H1 (cell line): ENCODE data around the gene CACNA2D3. TPM values are rescaled to one million over a fixed set of nuclear protein-coding genes. Genes with fewer than 3 reads are reported as not detected.

ENCODE experiments used
- CTCF ChIA-PET: fragments of 300-600 bp; sonication (Branson Sonifier 250); formaldehyde crosslinking; loops from one replicate; lab custom pipeline; 2021; ENCODE audit not compliant: partially characterized antibody; lab: Charles Lee
- POLR2A ChIA-PET: fragments of 300-600 bp; sonication (Branson Sonifier 250); formaldehyde crosslinking; loops from one replicate; lab custom pipeline; 2021; ENCODE audit warnings: inconsistent platforms; ENCODE audit not compliant: partially characterized antibody; lab: Charles Lee
- DNase-seq, 2 experiments: peaks; one replicate each; pipeline versions ENCODE4 v3.0.0 to v3.0.0-alpha.2; 2010 to 2022; ENCODE audit warnings: low spot score in 2 of 2, low read depth in 1 of 2, mixed read lengths in 1 of 2
- FAIRE-seq: peaks from 2 replicates; lab custom pipeline; 2011; peaks lifted over from hg19 to GRCh38; lab: Jason Lieb, UNC
- H2AFZ ChIP-seq: 2 replicates; pipeline ENCODE4 v1.8.1; 2012; ENCODE audit warnings: low read length, inconsistent platforms
- H2AK5ac ChIP-seq: 2 replicates; pipeline ENCODE4 v1.6.1; 2013; ENCODE audit warnings: low read depth, low read length
- H2BK120ac ChIP-seq: replicated peaks from 2 replicates; pipeline ENCODE3; 2013; ENCODE audit warnings: low read depth, low read length, inconsistent platforms
- H2BK12ac ChIP-seq: 2 replicates; pipeline ENCODE4 v1.6.1; 2013; ENCODE audit warnings: low read depth, low read length
- H2BK15ac ChIP-seq: 2 replicates; pipeline ENCODE4 v1.6.1; 2013; ENCODE audit warnings: low read length
- H2BK20ac ChIP-seq: 2 replicates; pipeline ENCODE4 v1.6.1; 2013; ENCODE audit warnings: low read length
- H2BK5ac ChIP-seq: 2 replicates; pipeline ENCODE4 v1.6.1; 2013; ENCODE audit warnings: low read depth, low read length
- H3K14ac ChIP-seq: 2 replicates; pipeline ENCODE4 v1.6.1; 2013; ENCODE audit warnings: inconsistent platforms; ENCODE audit not compliant: insufficient read length
- H3K18ac ChIP-seq: 2 replicates; pipeline ENCODE4 v1.6.1; 2013; ENCODE audit warnings: low read length; ENCODE audit errors: extremely low read depth
- H3K23ac ChIP-seq: 2 replicates; pipeline ENCODE4 v1.6.1; 2013; ENCODE audit warnings: inconsistent platforms; ENCODE audit not compliant: insufficient read length
- H3K23me2 ChIP-seq: 2 replicates; pipeline ENCODE4 v1.6.1; 2013; ENCODE audit warnings: low read depth, low read length
- H3K27ac ChIP-seq: 2 replicates; pipeline ENCODE4 v1.6.1; 2011; ENCODE audit warnings: low read depth, low read length, inconsistent platforms
- H3K27me3 ChIP-seq, 4 experiments: replicated peaks in 1 of 4; 1 replicate in 1 of 4; 2 replicates in 3 of 4; pipeline versions ENCODE4 v1.6.1 to v1.8.1; 2011 to 2013; ENCODE audit warnings: low read length in 3 of 4, mild to moderate bottlenecking in 3 of 4, inconsistent platforms in 2 of 4, mixed read lengths in 2 of 4, moderate library complexity in 1 of 4; ENCODE audit not compliant: control insufficient read depth in 3 of 4, insufficient read depth in 3 of 4; ENCODE audit errors: extremely low read depth in 1 of 4
- H3K36me3 ChIP-seq, 4 experiments: 2 replicates each; pipeline versions ENCODE4 v1.6.1 to v1.8.1; 2011 to 2013; ENCODE audit warnings: mild to moderate bottlenecking in 4 of 4, low read length in 3 of 4, moderate library complexity in 2 of 4, control low read depth in 1 of 4, inconsistent platforms in 1 of 4; ENCODE audit not compliant: insufficient read depth in 4 of 4, control insufficient read depth in 2 of 4
- H3K4ac ChIP-seq: replicated peaks from 2 replicates; pipeline ENCODE3; 2013; ENCODE audit warnings: low read length, low read depth, mixed read lengths, inconsistent platforms; ENCODE audit not compliant: insufficient read length
- H3K4me1 ChIP-seq, 4 experiments: replicated peaks in 1 of 4; 1 replicate in 1 of 4; 2 replicates in 3 of 4; pipeline versions ENCODE4 v1.6.1 to v1.8.1; 2011 to 2013; ENCODE audit warnings: low read length in 3 of 4, inconsistent platforms in 2 of 4, mixed read lengths in 1 of 4; ENCODE audit not compliant: insufficient read depth in 4 of 4, control insufficient read depth in 3 of 4
- H3K4me2 ChIP-seq, 2 experiments: 2 replicates each; pipeline versions ENCODE4 v1.6.1 to v1.8.1; 2011 to 2013; ENCODE audit warnings: low read depth in 2 of 2, low read length in 2 of 2, control low read depth in 1 of 2, inconsistent platforms in 1 of 2, mild to moderate bottlenecking in 1 of 2; ENCODE audit not compliant: insufficient read depth in 1 of 2
- H3K4me3 ChIP-seq, 4 experiments: fragments of 200-600, 300-600 bp in 1 of 4; sonication (generic), shearing (Covaris generic), sonication (Bioruptor Twin) in 1 of 4; 2 replicates each; pipeline versions ENCODE4 v1.5.1 to v1.8.1; 2011 to 2016; ENCODE audit warnings: low read length in 4 of 4, low read depth in 3 of 4, control low read depth in 2 of 4, inconsistent platforms in 2 of 4, mild to moderate bottlenecking in 2 of 4, mixed read lengths in 1 of 4, moderate library complexity in 1 of 4; ENCODE audit not compliant: insufficient read depth in 2 of 4; ENCODE audit errors: extremely low read depth in 1 of 4
- H3K56ac ChIP-seq: replicated peaks from 2 replicates; pipeline ENCODE3; 2013; ENCODE audit warnings: low read depth, mild to moderate bottlenecking, mixed read lengths, low read length, inconsistent platforms; ENCODE audit not compliant: insufficient read length
- H3K79me1 ChIP-seq: 2 replicates; pipeline ENCODE4 v1.6.1; 2013; ENCODE audit warnings: low read depth, low read length, control low read depth
- H3K79me2 ChIP-seq, 2 experiments: 2 replicates each; pipeline versions ENCODE4 v1.6.1 to v1.8.1; 2012 to 2013; ENCODE audit warnings: low read length in 2 of 2, mild to moderate bottlenecking in 2 of 2, inconsistent platforms in 1 of 2; ENCODE audit not compliant: insufficient read depth in 2 of 2, control insufficient read depth in 1 of 2
- H3K9ac ChIP-seq, 4 experiments: replicated peaks in 1 of 4; 1 replicate in 1 of 4; 2 replicates in 3 of 4; pipeline versions ENCODE4 v1.6.1 to v1.8.1; 2011 to 2013; ENCODE audit warnings: low read depth in 3 of 4, low read length in 3 of 4, control low read depth in 2 of 4, mild to moderate bottlenecking in 2 of 4, moderate library complexity in 2 of 4, inconsistent platforms in 1 of 4; ENCODE audit errors: extremely low read depth in 1 of 4
- H3K9me3 ChIP-seq, 2 experiments: 2 replicates each; pipeline versions ENCODE4 v1.6.1 to v1.8.1; 2012 to 2013; ENCODE audit warnings: mild to moderate bottlenecking in 2 of 2, moderate library complexity in 2 of 2, control low read depth in 1 of 2, inconsistent platforms in 1 of 2, low read depth in 1 of 2, low read length in 1 of 2, mixed read lengths in 1 of 2; ENCODE audit not compliant: insufficient read depth in 2 of 2
- H4K20me1 ChIP-seq, 2 experiments: replicated peaks in 1 of 2; 2 replicates each; pipeline versions ENCODE3 to v1.8.1; 2011 to 2013; ENCODE audit warnings: inconsistent platforms in 2 of 2, low read length in 2 of 2, mild to moderate bottlenecking in 1 of 2; ENCODE audit not compliant: insufficient read depth in 2 of 2, control insufficient read depth in 1 of 2
- H4K5ac ChIP-seq: 2 replicates; pipeline ENCODE4 v1.6.1; 2013; ENCODE audit warnings: low read length, low read depth, mixed read lengths, inconsistent platforms; ENCODE audit not compliant: insufficient read length
- H4K8ac ChIP-seq: 2 replicates; pipeline ENCODE4 v1.8.0; 2013; ENCODE audit warnings: mild to moderate bottlenecking, moderate library complexity, low read length, inconsistent platforms; ENCODE audit not compliant: insufficient read depth; ENCODE audit errors: extremely low read depth
- H4K91ac ChIP-seq: replicated peaks from 2 replicates; pipeline ENCODE3; 2013; ENCODE audit warnings: low read length, mixed read lengths, inconsistent platforms; ENCODE audit not compliant: insufficient read length
- BACH1 ChIP-seq: IDR thresholded peaks from 2 replicates; pipeline ENCODE4 v1.6.1; 2012; ENCODE audit warnings: low read length, improper control_type of control experiment
- FOSL1 ChIP-seq: IDR thresholded peaks from 2 replicates; pipeline ENCODE4 v1.6.1; 2011; ENCODE audit warnings: mild to moderate bottlenecking, low read depth, low read length, moderate library complexity; ENCODE audit not compliant: insufficient read depth
- GTF2F1 ChIP-seq: IDR thresholded peaks from 2 replicates; pipeline ENCODE4 v1.6.1; 2012; ENCODE audit warnings: low read depth, low read length, improper control_type of control experiment, borderline replicate concordance
- HDAC2 ChIP-seq, 2 experiments: fragments of 300-600 bp in 1 of 2; sonication (generic) in 1 of 2; IDR thresholded peaks; 2 replicates each; pipeline ENCODE4 v1.6.1; 2011 to 2012; ENCODE audit warnings: low read depth in 2 of 2, low read length in 2 of 2, mild to moderate bottlenecking in 2 of 2, moderate library complexity in 2 of 2, borderline replicate concordance in 1 of 2, inconsistent platforms in 1 of 2
- NRF1 ChIP-seq: IDR thresholded peaks from 2 replicates; pipeline ENCODE4 v1.6.1; 2011; ENCODE audit warnings: mild to moderate bottlenecking, low read depth, low read length, improper control_type of control experiment
- POLR2A ChIP-seq, 2 experiments: IDR thresholded peaks; 1 replicate in 1 of 2; 2 replicates in 1 of 2; pipeline ENCODE4 v1.6.1; 2011; ENCODE audit warnings: low read depth in 2 of 2, low read length in 2 of 2, mild to moderate bottlenecking in 2 of 2; ENCODE audit errors: control extremely low read depth in 1 of 2
- POLR2AphosphoS5 ChIP-seq: IDR thresholded peaks from 2 replicates; pipeline ENCODE4 v1.6.1; 2011; ENCODE audit warnings: low read depth, low read length
- RAD21 ChIP-seq, 2 experiments: IDR thresholded peaks in 1 of 2; conservative IDR thresholded peaks in 1 of 2; 2 replicates each; pipeline ENCODE4 v1.6.1; 2011; ENCODE audit warnings: low read depth in 2 of 2, low read length in 2 of 2, improper control_type of control experiment in 1 of 2, inconsistent platforms in 1 of 2, mild to moderate bottlenecking in 1 of 2, moderate library complexity in 1 of 2
- SIX5 ChIP-seq: IDR thresholded peaks from 2 replicates; pipeline ENCODE4 v1.6.1; 2011; ENCODE audit warnings: mild to moderate bottlenecking, low read depth, low read length
- TCF12 ChIP-seq: IDR thresholded peaks from 2 replicates; pipeline ENCODE4 v1.6.1; 2011; ENCODE audit warnings: low read depth, mild to moderate bottlenecking, low read length
- TEAD4 ChIP-seq: IDR thresholded peaks from 2 replicates; pipeline ENCODE4 v1.6.1; 2012; ENCODE audit warnings: low read depth, low read length, inconsistent platforms, mixed read lengths
- YY1 ChIP-seq: IDR thresholded peaks from 2 replicates; pipeline ENCODE4 v1.6.1; 2011; ENCODE audit warnings: low read depth, mild to moderate bottlenecking, low read length
- WGBS, 2 experiments: shearing (Covaris generic) in 1 of 2; methylation state at CpG; one replicate each; pipeline versions ENCODE4 v1.1.6 to v1.1.7; 2013 to 2015; ENCODE audit warnings: low lambda C conversion rate in 2 of 2, mixed read lengths in 2 of 2, inconsistent platforms in 1 of 2, low coverage in 1 of 2, missing lambda C conversion rate in 1 of 2; ENCODE audit not compliant: insufficient replicate concordance in 2 of 2, insufficient coverage in 1 of 2, insufficient read length in 1 of 2; ENCODE audit errors: extremely low coverage in 1 of 2, missing lambda C conversion rate in 1 of 2; 5-methylcytosine and 5-hydroxymethylcytosine counted together
- polyA plus RNA-seq, 7 experiments: library from polyadenylated mRNA; depleted of rRNA in 3 of 7; stranded (reverse) in 5 of 7; unstranded in 2 of 7; fragments of >200 nt in 5 of 7; fragments of 200-250 nt in 2 of 7; gene quantifications; 1 replicate in 5 of 7; 2 replicates in 1 of 7; 4 replicates in 1 of 7; pipeline versions ENCODE4 v1.2.1 to v1.2.3, GENCODE V29; 2011 to 2013; ENCODE audit warnings: missing spikeins in 2 of 7, mixed read lengths in 2 of 7
- total RNA-seq: library from RNA; stranded (reverse); fragmentation: NEBNext Ultra II Directional; extraction: Animal tissue kit (Norgen Biotek cat#: 25700); gene quantifications from 2 replicates; pipeline ENCODE4 v1.2.1, GENCODE V29; 2021

Gene CACNA2D3
- total and polyA plus RNA-seq, 2 of the 8 experiments (the other 6 are each of a cell fraction or from before 2014, with no cell fraction given) = 1.5 to 1.8 TPM

DNA sequence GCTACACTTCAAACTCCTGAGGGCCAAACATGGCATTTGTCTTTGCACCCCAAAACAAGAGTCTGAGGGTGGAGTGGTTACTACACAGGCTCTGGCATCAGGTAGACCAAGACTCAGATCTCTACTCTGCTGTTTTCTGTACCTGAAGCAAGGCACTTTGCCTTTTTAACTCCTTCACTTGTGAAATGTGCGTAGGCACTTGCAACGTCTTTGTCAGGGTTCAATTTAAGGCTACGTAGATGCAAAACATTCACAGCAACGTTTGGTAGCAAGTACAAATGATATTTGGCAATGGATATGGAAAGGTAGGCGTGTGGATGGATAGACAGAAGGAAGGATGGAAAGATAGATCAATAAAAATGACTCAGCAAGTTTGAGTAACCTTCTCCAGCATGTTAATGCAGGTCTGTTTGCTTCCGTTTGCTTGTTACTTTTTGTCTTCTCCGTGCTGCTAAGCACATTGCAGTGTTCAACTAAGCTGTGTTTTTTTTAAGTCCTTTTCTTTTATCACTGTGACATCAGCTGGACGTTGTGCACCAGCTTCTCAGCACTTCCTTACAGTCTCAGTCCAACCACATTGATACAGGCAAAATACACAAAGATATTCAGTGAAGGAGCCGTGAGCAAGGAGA, 704.8 kb downstream of the CACNA2D3 start:
- no peak overlapping the region for H3K4ac ChIP-seq
- no peak for TF ChIP-seq TCF12
- TF ChIP-seq SIX5 = no peak
- TF ChIP-seq FOSL1 = no peak
- TF ChIP-seq POLR2AphosphoS5 = no peak
- no peak for TF ChIP-seq POLR2A (IDR thresholded peaks at IDR 0.05; ENCODE audit: control extremely low read depth in 1 of 2, low read depth in 2 of 2, low read length in 2 of 2)
- no peak for TF ChIP-seq HDAC2 (IDR thresholded peaks at IDR 0.05; ENCODE audit: borderline replicate concordance in 1 of 2, low read depth in 2 of 2, low read length in 2 of 2)
- TF ChIP-seq NRF1 = no peak
- TF ChIP-seq TEAD4 = no peak
- TF ChIP-seq RAD21 (IDR thresholded peaks at IDR 0.05 in 1 of 2, conservative IDR thresholded peaks at IDR 0.05 in 1 of 2; ENCODE audit: low read depth in 2 of 2, low read length in 2 of 2) = no peak
- no peak for TF ChIP-seq YY1
- TF ChIP-seq BACH1 = no peak
- no peak for TF ChIP-seq GTF2F1
- no peak overlapping the region for H3K23ac ChIP-seq
- WGBS, 2 experiments = 85% methylated on average over 9 of the region's 9 CpGs; no CpG with 5 or more reads in 1 of the 2 experiments
- no peaks in the 10 kb centered on the region for H3K79me2 ChIP-seq
- H2BK12ac ChIP-seq = no peak overlapping the region
- no peak overlapping the region for H2BK15ac ChIP-seq
- no peaks in the 10 kb centered on the region; a peak in 1 of 7 replicates for H3K4me1 ChIP-seq
- H3K9ac ChIP-seq = no peak overlapping the region
- POLR2A ChIA-PET = interaction anchor here (0.5 to 0.6 kb wide), 2 partner anchors 19 to 688 kb away, joined by 3 read pairs; no protein-coding TSS in a partner anchor
- FAIRE-seq (no peak), DNase-seq (no peak)
- H4K5ac ChIP-seq = no peak overlapping the region
- H3K14ac ChIP-seq = no peak overlapping the region
- H3K56ac ChIP-seq = no peak overlapping the region
- no peaks in the 10 kb centered on the region; the same call in 1 of the 2 replicates for H3K23me2 ChIP-seq
- H3K9me3 ChIP-seq = peaks cover 2 to 3% of the 10 kb centered on the region in 2 experiments; a peak in 1 of 4 replicates
- H2BK5ac ChIP-seq = no peak overlapping the region
- no peak overlapping the region for H3K27ac ChIP-seq
- no peak overlapping the region for H3K4me2 ChIP-seq
- no peak overlapping the region for H2BK120ac ChIP-seq
- H2AK5ac ChIP-seq = no peak overlapping the region
- H2AFZ ChIP-seq = no peak overlapping the region
- CTCF ChIA-PET = interaction anchor here (0.6 kb wide), 1 partner anchor 1148 kb away, joined by 3 read pairs; no protein-coding TSS in a partner anchor
- no peaks in the 10 kb centered on the region for H3K36me3 ChIP-seq
- no peak overlapping the region for H4K8ac ChIP-seq
- H3K79me1 ChIP-seq = no peaks in the 10 kb centered on the region
- no peak overlapping the region for H4K91ac ChIP-seq
- H2BK20ac ChIP-seq = no peak overlapping the region
- H3K27me3 ChIP-seq = peaks cover 11 to 24% (median 16%) of the 10 kb centered on the region in 4 experiments
- no peak overlapping the region for H3K18ac ChIP-seq
- peaks cover 2% of the 10 kb centered on the region in 2 experiments for H4K20me1 ChIP-seq
- no peak overlapping the region for H3K4me3 ChIP-seq
